Neural progenitor cell (in vitro differentiated cells): Measurements from ENCODE around the gene TGFBR3. TPM values are rescaled to one million over a fixed set of nuclear protein-coding genes. Genes with fewer than 3 reads are reported as not detected.

ENCODE experiments used
- DNase-seq: peaks from one replicate; pipeline ENCODE4 v3.0.0-alpha.2; 2016; ENCODE audit warnings: low spot score
- H2AFZ ChIP-seq: fragments of 200-600 bp; sonication (generic); replicated peaks from 2 replicates; pipeline ENCODE4 v1.6.1; 2016; ENCODE audit warnings: antibody characterized with exemption
- H3F3A ChIP-seq: fragments of 200-600 bp; sonication (generic); 2 replicates; pipeline ENCODE4 v1.6.1; 2016; ENCODE audit warnings: antibody characterized with exemption, low read depth
- H3K27ac ChIP-seq: fragments of 200-600 bp; sonication (generic); 2 replicates; pipeline ENCODE4 v1.5.1; 2016; ENCODE audit warnings: mild to moderate bottlenecking
- H3K27me3 ChIP-seq: fragments of 200-600 bp; sonication (generic); 2 replicates; pipeline ENCODE4 v1.6.1; 2016; ENCODE audit warnings: mild to moderate bottlenecking, moderate library complexity
- H3K36me3 ChIP-seq: fragments of 200-600 bp; sonication (generic); 2 replicates; pipeline ENCODE4 v1.5.1; 2016
- H3K4me1 ChIP-seq: fragments of 200-600 bp; sonication (generic); 2 replicates; pipeline ENCODE4 v1.6.1; 2016; ENCODE audit warnings: mixed run types
- H3K4me2 ChIP-seq: fragments of 200-600 bp; sonication (generic); 2 replicates; pipeline ENCODE4 v1.6.1; 2016
- H3K4me3 ChIP-seq: fragments of 200-600 bp; sonication (generic); 2 replicates; pipeline ENCODE4 v1.5.1; 2016
- H3K79me2 ChIP-seq: fragments of 200-600 bp; sonication (generic); 2 replicates; pipeline ENCODE4 v1.6.1; 2016; ENCODE audit warnings: low read depth
- H3K9ac ChIP-seq: fragments of 200-600 bp; sonication (generic); 2 replicates; pipeline ENCODE4 v1.6.1; 2016
- H3K9me3 ChIP-seq: fragments of 200-600 bp; sonication (generic); 2 replicates; pipeline ENCODE4 v1.5.1; 2016; ENCODE audit warnings: low read depth
- H4K20me1 ChIP-seq: fragments of 200-600 bp; sonication (generic); 2 replicates; pipeline ENCODE4 v1.6.1; 2016; ENCODE audit warnings: low read depth
- H3K27ac Mint-ChIP-seq: 3 replicates; pipeline ENCODE4 v1.8.0; 2021; ENCODE audit warnings: mixed read lengths
- H3K27me3 Mint-ChIP-seq: 2 replicates; pipeline ENCODE4 v1.8.0; 2022; ENCODE audit warnings: low read depth, mild to moderate bottlenecking, inconsistent platforms, moderate library complexity, mixed read lengths; ENCODE audit not compliant: insufficient read depth
- H3K36me3 Mint-ChIP-seq: 3 replicates; pipeline ENCODE4 v1.8.0; 2021; ENCODE audit warnings: mixed read lengths
- H3K4me1 Mint-ChIP-seq: 3 replicates; pipeline ENCODE4 v1.8.0; 2021; ENCODE audit warnings: mixed read lengths
- H3K4me3 Mint-ChIP-seq: 3 replicates; pipeline ENCODE4 v1.8.0; 2021; ENCODE audit warnings: mild to moderate bottlenecking, moderate library complexity, mixed read lengths
- H3K9me3 Mint-ChIP-seq: 3 replicates; pipeline ENCODE4 v1.8.0; 2020; ENCODE audit warnings: mixed read lengths
- EZH2 ChIP-seq: fragments of 200-600 bp; sonication (generic); IDR thresholded peaks from 2 replicates; pipeline ENCODE4 v1.6.1; 2017; ENCODE audit warnings: antibody characterized with exemption, mild to moderate bottlenecking, moderate library complexity
- EZH2phosphoT487 ChIP-seq: fragments of 200-600 bp; sonication (generic); IDR thresholded peaks from 2 replicates; pipeline ENCODE4 v1.6.1; 2017; ENCODE audit warnings: antibody characterized with exemption
- total RNA-seq: library from RNA; depleted of rRNA; stranded (reverse); fragments of >200 nt; gene quantifications from 2 replicates; pipeline ENCODE4 v1.2.3, GENCODE V29; 2015; ENCODE audit warnings: low replicate concordance
- TF ChIP-seq, protein P1 (sequence below): fragments of 200-600 bp; sonication (generic); IDR thresholded peaks from 2 replicates; pipeline ENCODE4 v1.5.1; 2017; ENCODE audit warnings: antibody characterized with exemption, mild to moderate bottlenecking

The TGFBR3 gene
- 9.0 and 11.8 TPM in 2 replicates for total RNA-seq

DNA sequence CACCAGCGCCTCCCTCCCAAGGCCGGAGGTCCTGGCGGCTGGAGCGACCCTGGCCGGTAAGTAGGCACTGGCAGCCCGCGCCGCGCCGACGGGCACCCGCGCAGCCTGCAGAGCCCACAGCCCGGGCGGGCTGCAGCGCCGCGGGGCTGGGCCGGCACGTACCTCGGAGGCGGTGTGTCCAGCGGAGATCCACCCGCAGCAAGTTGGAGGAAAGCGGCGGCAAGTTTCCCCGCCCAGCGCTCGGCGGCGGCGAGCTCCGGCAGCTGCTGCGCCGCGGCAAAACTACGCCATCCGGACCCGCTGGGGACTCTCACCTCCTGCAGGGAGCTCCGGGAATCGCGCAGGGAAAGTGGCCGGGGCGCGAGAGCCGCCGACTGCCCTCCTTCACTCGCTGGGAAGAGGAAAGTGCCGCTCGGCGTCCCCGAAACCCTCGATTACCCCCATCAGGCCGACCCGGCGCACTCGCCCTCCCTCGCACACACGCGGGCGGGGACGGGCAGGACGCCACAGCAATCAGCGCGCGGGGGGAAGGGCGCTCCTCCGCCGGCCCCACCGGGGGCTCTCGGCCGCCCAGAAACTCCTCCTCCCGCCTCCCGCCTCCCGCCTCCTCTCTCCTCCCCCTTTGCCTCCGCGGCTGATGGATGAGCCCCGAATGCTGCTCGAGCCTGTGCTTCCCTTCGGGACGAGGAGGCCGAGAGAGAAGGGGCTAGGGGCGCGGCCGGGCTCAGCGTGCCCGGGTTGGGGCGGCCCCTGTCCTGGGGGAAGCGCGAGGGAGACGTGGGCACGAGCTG is at the start of gene TGFBR3:
TGFBR3 (minus strand) TSS at position 436 of the 791 bp plus-strand sequence. CDS start 24,620 bp downstream, outside the sequence.
- no peaks in the 10 kb centered on the region for H3K9me3 Mint-ChIP-seq
- peak within 1 kb of the TSS; percentile 95 for H3K4me3 Mint-ChIP-seq
- peak within 1 kb of the TSS; percentile 96 for H2AFZ ChIP-seq
- no peaks in the 10 kb centered on the region for H3K9me3 ChIP-seq
- peak within 1 kb of the TSS; percentile 68 for H3K27ac Mint-ChIP-seq
- peaks cover 31% of the 10 kb centered on the region for H3K4me1 Mint-ChIP-seq
- H3K27ac ChIP-seq = no peak within 1 kb of the TSS
- peaks cover 13% of the 10 kb centered on the region for H3F3A ChIP-seq
- H3K4me1 ChIP-seq = peaks cover 13% of the 10 kb centered on the region
- peak; percentile 90 for DNase-seq
- H3K9ac ChIP-seq = no peak within 1 kb of the TSS
- TF ChIP-seq, protein P1, sequence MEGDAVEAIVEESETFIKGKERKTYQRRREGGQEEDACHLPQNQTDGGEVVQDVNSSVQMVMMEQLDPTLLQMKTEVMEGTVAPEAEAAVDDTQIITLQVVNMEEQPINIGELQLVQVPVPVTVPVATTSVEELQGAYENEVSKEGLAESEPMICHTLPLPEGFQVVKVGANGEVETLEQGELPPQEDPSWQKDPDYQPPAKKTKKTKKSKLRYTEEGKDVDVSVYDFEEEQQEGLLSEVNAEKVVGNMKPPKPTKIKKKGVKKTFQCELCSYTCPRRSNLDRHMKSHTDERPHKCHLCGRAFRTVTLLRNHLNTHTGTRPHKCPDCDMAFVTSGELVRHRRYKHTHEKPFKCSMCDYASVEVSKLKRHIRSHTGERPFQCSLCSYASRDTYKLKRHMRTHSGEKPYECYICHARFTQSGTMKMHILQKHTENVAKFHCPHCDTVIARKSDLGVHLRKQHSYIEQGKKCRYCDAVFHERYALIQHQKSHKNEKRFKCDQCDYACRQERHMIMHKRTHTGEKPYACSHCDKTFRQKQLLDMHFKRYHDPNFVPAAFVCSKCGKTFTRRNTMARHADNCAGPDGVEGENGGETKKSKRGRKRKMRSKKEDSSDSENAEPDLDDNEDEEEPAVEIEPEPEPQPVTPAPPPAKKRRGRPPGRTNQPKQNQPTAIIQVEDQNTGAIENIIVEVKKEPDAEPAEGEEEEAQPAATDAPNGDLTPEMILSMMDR = peak; percentile 29
- no peak for TF ChIP-seq EZH2phosphoT487
- no peak for TF ChIP-seq EZH2
- peak within 1 kb of the TSS; percentile 84 for H3K4me3 ChIP-seq
- H3K79me2 ChIP-seq = peaks cover 9% of the 10 kb centered on the region
- H4K20me1 ChIP-seq = peaks cover 9% of the 10 kb centered on the region
- peak within 1 kb of the TSS; percentile 97 for H3K4me2 ChIP-seq
- peaks cover 12% of the 10 kb centered on the region for H3K27me3 Mint-ChIP-seq
- H3K36me3 Mint-ChIP-seq = no peaks in the 10 kb centered on the region
- no peaks in the 10 kb centered on the region for H3K36me3 ChIP-seq
- peaks cover 40% of the 10 kb centered on the region for H3K27me3 ChIP-seq

DNA sequence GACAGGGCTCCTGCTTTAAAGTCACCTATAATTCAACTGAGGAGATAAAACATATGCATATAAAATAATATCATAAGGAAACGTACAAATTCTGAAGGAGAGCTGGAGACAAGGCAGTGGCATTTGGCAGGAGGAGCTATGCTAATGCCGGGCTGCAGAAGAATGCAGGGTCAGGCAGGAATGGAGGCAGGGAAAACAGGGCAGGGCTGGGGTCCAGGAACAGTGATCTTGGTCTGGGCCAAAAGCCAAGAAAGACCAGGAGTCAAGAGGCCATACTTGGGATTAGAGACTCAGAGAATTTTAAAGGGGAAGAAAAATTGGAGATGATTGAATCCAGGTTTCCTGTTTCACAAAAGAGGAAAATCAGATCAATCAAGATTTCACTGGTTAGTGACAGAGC is 43.3 kb upstream of the TGFBR3 start:
- H3K79me2 ChIP-seq = no peaks in the 10 kb centered on the region
- no peak overlapping the region for H3K9ac ChIP-seq
- no peaks in the 10 kb centered on the region for H3K27me3 ChIP-seq
- no peaks in the 10 kb centered on the region for H4K20me1 ChIP-seq
- H3K27ac Mint-ChIP-seq = no peak overlapping the region
- H3K4me3 ChIP-seq = no peak overlapping the region
- H2AFZ ChIP-seq = peak overlapping the region; percentile 82
- no peaks in the 10 kb centered on the region for H3F3A ChIP-seq
- no peak overlapping the region for H3K27ac ChIP-seq
- DNase-seq = peak; percentile 15
- peaks cover 2% of the 10 kb centered on the region for H3K36me3 ChIP-seq
- no peaks in the 10 kb centered on the region for H3K9me3 ChIP-seq
- H3K27me3 Mint-ChIP-seq = peaks cover 6% of the 10 kb centered on the region
- no peaks in the 10 kb centered on the region for H3K9me3 Mint-ChIP-seq
- no peak overlapping the region for H3K4me3 Mint-ChIP-seq
- H3K36me3 Mint-ChIP-seq = no peaks in the 10 kb centered on the region
- H3K4me1 Mint-ChIP-seq = peaks cover 11% of the 10 kb centered on the region
- H3K4me2 ChIP-seq = no peak overlapping the region
- TF ChIP-seq, protein P1 = no peak
- no peak for TF ChIP-seq EZH2phosphoT487
- no peak for TF ChIP-seq EZH2
- no peaks in the 10 kb centered on the region for H3K4me1 ChIP-seq

DNA sequence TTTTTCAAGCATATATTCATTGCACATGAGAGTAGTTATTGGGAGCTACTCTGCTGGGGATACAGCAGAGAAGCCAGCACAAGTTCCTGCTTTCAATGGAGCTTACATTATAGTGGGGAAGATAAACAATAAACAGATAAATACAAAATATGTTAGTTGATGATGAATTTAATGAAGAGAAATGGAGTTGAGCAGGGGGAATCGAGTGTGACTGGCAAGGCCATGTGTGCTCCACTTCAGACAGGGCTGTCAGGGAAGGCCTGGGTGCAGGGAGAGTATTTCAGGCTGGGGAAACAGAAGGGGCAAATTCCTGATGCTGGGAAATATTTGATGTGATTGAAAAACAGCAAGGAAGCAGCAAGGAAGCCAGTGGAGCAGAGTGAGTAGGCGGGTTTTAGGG is 42.1 kb upstream of the TGFBR3 start:
- Histone ChIP-seq H3K27me3 (no peaks in the 10 kb centered on the region), H3K36me3 (peaks cover 2% of the 10 kb centered on the region), H3K4me3 (no peak overlapping the region), H3K4me2 (no peak overlapping the region), H3K9ac (no peak overlapping the region), H3F3A (no peaks in the 10 kb centered on the region), H3K27ac (no peak overlapping the region), H2AFZ (no peak overlapping the region), H4K20me1 (no peaks in the 10 kb centered on the region), H3K79me2 (no peaks in the 10 kb centered on the region), H3K4me1 (no peaks in the 10 kb centered on the region), H3K9me3 (no peaks in the 10 kb centered on the region)
- Mint-ChIP-seq H3K9me3 (peaks cover 3% of the 10 kb centered on the region), H3K4me1 (peaks cover 11% of the 10 kb centered on the region), H3K27me3 (peaks cover 8% of the 10 kb centered on the region), H3K36me3 (no peaks in the 10 kb centered on the region), H3K27ac (no peak overlapping the region), H3K4me3 (no peak overlapping the region)
- no peak for DNase-seq
- TF ChIP-seq, protein P1 = no peak
- TF ChIP-seq EZH2phosphoT487 = no peak
- TF ChIP-seq EZH2 = no peak
